DND-41 (cell line): ENCODE measurements around the gene ST6GALNAC4.
A peak's percentile ranks its signal among the peaks of the same experiment; 100 is the strongest.

Source experiments
- EZH2 ChIP-seq: IDR thresholded peaks from 3 replicates; pipeline ENCODE4 v1.6.1; 2012; ENCODE audit warnings: borderline replicate concordance, low read depth, mild to moderate bottlenecking, moderate library complexity, low read length, inconsistent platforms; ENCODE audit not compliant: severe bottlenecking
- TF ChIP-seq, protein P1 (sequence below): IDR thresholded peaks from 2 replicates; pipeline ENCODE4 v1.5.1; 2012; ENCODE audit warnings: borderline replicate concordance, low read length, moderate library complexity, mild to moderate bottlenecking; ENCODE audit not compliant: poor library complexity, severe bottlenecking; ENCODE audit errors: extremely low read depth

- TF ChIP-seq, protein P1, sequence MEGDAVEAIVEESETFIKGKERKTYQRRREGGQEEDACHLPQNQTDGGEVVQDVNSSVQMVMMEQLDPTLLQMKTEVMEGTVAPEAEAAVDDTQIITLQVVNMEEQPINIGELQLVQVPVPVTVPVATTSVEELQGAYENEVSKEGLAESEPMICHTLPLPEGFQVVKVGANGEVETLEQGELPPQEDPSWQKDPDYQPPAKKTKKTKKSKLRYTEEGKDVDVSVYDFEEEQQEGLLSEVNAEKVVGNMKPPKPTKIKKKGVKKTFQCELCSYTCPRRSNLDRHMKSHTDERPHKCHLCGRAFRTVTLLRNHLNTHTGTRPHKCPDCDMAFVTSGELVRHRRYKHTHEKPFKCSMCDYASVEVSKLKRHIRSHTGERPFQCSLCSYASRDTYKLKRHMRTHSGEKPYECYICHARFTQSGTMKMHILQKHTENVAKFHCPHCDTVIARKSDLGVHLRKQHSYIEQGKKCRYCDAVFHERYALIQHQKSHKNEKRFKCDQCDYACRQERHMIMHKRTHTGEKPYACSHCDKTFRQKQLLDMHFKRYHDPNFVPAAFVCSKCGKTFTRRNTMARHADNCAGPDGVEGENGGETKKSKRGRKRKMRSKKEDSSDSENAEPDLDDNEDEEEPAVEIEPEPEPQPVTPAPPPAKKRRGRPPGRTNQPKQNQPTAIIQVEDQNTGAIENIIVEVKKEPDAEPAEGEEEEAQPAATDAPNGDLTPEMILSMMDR = peak; percentile 92
- TF ChIP-seq EZH2 = no peak
Measured at GRCh38 chr9:127921557-127922120, 4.8 kb upstream of the ST6GALNAC4 start.
